Measurements from ENCODE around the gene ANKS4B.
A peak's percentile ranks its signal among the peaks of the same experiment; 100 is the strongest.
"Not testable (repeated sequence)": the region's sequence is repeated elsewhere in the genome, so short reads cannot be mapped to it uniquely, and the experiment has no call there.

Gene ANKS4B

GRCh38 chr16:21219551-21219950 is 13.9 kb upstream of the ANKS4B start:
- DNase-seq = no peak

GRCh38 chr16:21222495-21223337 is 10.8 kb upstream of the ANKS4B start:
- no peak for DNase-seq

GRCh38 chr16:21223787-21224186 is 9.7 kb upstream of the ANKS4B start:
- no peak for DNase-seq

- peak in 1 of 5 donors; percentile 69 for DNase-seq
Observed at GRCh38 chr16:21224800-21225199, 8.7 kb upstream of the ANKS4B start.

GRCh38 chr16:21226749-21227148 is 6.8 kb upstream of the ANKS4B start:
- no peak for DNase-seq

GRCh38 chr16:21227866-21228265 is 5.6 kb upstream of the ANKS4B start:
- DNase-seq = no peak

- DNase-seq = no peak
Observed at GRCh38 chr16:21228361-21228872, 5.1 kb upstream of the ANKS4B start.

GRCh38 chr16:21233045-21233520 is 416 bp upstream of the ANKS4B start:
- DNase-seq = no peak

GRCh38 chr16:21235199-21235585 is 1.7 kb downstream of the ANKS4B start:
- DNase-seq = no peak

GRCh38 chr16:21236831-21237230 is 3.3 kb downstream of the ANKS4B start:
- DNase-seq = no peak

- no peak for DNase-seq
Observed at GRCh38 chr16:21239646-21240045, 6.1 kb downstream of the ANKS4B start.

- DNase-seq = no peak
Observed at GRCh38 chr16:21242756-21243155, 9.3 kb downstream of the ANKS4B start.

GRCh38 chr16:21244518-21245215 is 11.2 kb downstream of the ANKS4B start:
- no peak for DNase-seq

- not testable (repeated sequence) for DNase-seq
Observed at GRCh38 chr16:21248179-21248578, 14.7 kb downstream of the ANKS4B start.

GRCh38 chr16:21250072-21250923 is 16.8 kb downstream of the ANKS4B start:
- no peak for DNase-seq

GRCh38 chr16:21253470-21253869 is 20.0 kb downstream of the ANKS4B start:
- DNase-seq = no peak

GRCh38 chr16:21256636-21257035 is 23.1 kb downstream of the ANKS4B start:
- no peak for DNase-seq

GRCh38 chr16:21257284-21257683 is 23.8 kb downstream of the ANKS4B start:
- no peak for DNase-seq

- DNase-seq = no peak
Observed at GRCh38 chr16:21260870-21261791, 27.6 kb downstream of the ANKS4B start.

GRCh38 chr16:21262779-21263639 is 29.5 kb downstream of the ANKS4B start:
- DNase-seq = no peak

All from T-helper 1 cell (primary cell).